KOPT-K1 (cell line): ENCODE measurements around the gene GABRB1.

Experiments used
- H3K27ac ChIP-seq: fragments of 200-600 bp; sonication (generic); 2 replicates; pipeline ENCODE4 v1.5.1; 2016; ENCODE audit warnings: antibody characterized with exemption, mild to moderate bottlenecking, low read depth, low read length; ENCODE audit not compliant: poor library complexity, severe bottlenecking
- H3K36me3 ChIP-seq: fragments of 200-600 bp; sonication (generic); 2 replicates; pipeline ENCODE4 v1.5.1; 2017; ENCODE audit warnings: antibody characterized with exemption, mild to moderate bottlenecking, low read length, moderate library complexity; ENCODE audit not compliant: insufficient read depth
- H3K9me3 ChIP-seq: fragments of 200-600 bp; sonication (generic); 2 replicates; pipeline ENCODE4 v1.5.1; 2017; ENCODE audit warnings: antibody characterized with exemption, low read length, mild to moderate bottlenecking; ENCODE audit not compliant: insufficient read depth, poor library complexity, severe bottlenecking

GABRB1 gene

GRCh38 chr4:47120783-47121182 lies 89.4 kb downstream of the GABRB1 start:
- Histone ChIP-seq H3K9me3 (no peaks in the 10 kb centered on the region), H3K36me3 (no peaks in the 10 kb centered on the region), H3K27ac (no peak overlapping the region)

- H3K36me3 ChIP-seq, result no peaks in the 10 kb centered on the region
- H3K9me3 ChIP-seq, result no peaks in the 10 kb centered on the region
- no peak overlapping the region for H3K27ac ChIP-seq
Measured at GRCh38 chr4:47122592-47123291, 91.4 kb downstream of the GABRB1 start.

GRCh38 chr4:47128991-47129390 lies 97.6 kb downstream of the GABRB1 start:
- no peaks in the 10 kb centered on the region for H3K36me3 ChIP-seq
- H3K9me3 ChIP-seq, result no peaks in the 10 kb centered on the region

GRCh38 chr4:47135210-47135609 lies 103.8 kb downstream of the GABRB1 start:
- Histone ChIP-seq H3K36me3 (no peaks in the 10 kb centered on the region), H3K27ac (no peak overlapping the region), H3K9me3 (no peaks in the 10 kb centered on the region)

More at GRCh38 chr4:47128991-47129390, 97.6 kb downstream of the GABRB1 start:
- no peak overlapping the region for H3K27ac ChIP-seq

GRCh38 chr4:47143261-47143660 lies 111.9 kb downstream of the GABRB1 start:
- no peaks in the 10 kb centered on the region for H3K9me3 ChIP-seq
- no peaks in the 10 kb centered on the region for H3K36me3 ChIP-seq
- no peak overlapping the region for H3K27ac ChIP-seq

GRCh38 chr4:47145630-47146029 lies 114.3 kb downstream of the GABRB1 start:
- Histone ChIP-seq H3K27ac (no peak overlapping the region), H3K9me3 (no peaks in the 10 kb centered on the region), H3K36me3 (no peaks in the 10 kb centered on the region)

- no peaks in the 10 kb centered on the region for H3K36me3 ChIP-seq
- H3K9me3 ChIP-seq, result no peaks in the 10 kb centered on the region
- H3K27ac ChIP-seq, result no peak overlapping the region
Measured at GRCh38 chr4:47154816-47155370, 123.5 kb downstream of the GABRB1 start.

GRCh38 chr4:47155919-47156318 lies 124.6 kb downstream of the GABRB1 start:
- no peaks in the 10 kb centered on the region for H3K36me3 ChIP-seq
- H3K27ac ChIP-seq, result no peak overlapping the region
- no peaks in the 10 kb centered on the region for H3K9me3 ChIP-seq

GRCh38 chr4:47160095-47160494 lies 128.7 kb downstream of the GABRB1 start:
- Histone ChIP-seq H3K27ac (no peak overlapping the region), H3K9me3 (no peaks in the 10 kb centered on the region), H3K36me3 (no peaks in the 10 kb centered on the region)

GRCh38 chr4:47167081-47168035 lies 136.0 kb downstream of the GABRB1 start:
- H3K9me3 ChIP-seq, result no peaks in the 10 kb centered on the region
- H3K36me3 ChIP-seq, result no peaks in the 10 kb centered on the region
- H3K27ac ChIP-seq, result no peak overlapping the region

GRCh38 chr4:47184083-47184482 lies 152.7 kb downstream of the GABRB1 start:
- H3K27ac ChIP-seq, result no peak overlapping the region
- H3K36me3 ChIP-seq, result no peaks in the 10 kb centered on the region
- no peaks in the 10 kb centered on the region for H3K9me3 ChIP-seq

- Histone ChIP-seq H3K27ac (no peak overlapping the region), H3K36me3 (no peaks in the 10 kb centered on the region)
Measured at GRCh38 chr4:47185761-47186160, 154.4 kb downstream of the GABRB1 start.

GRCh38 chr4:47187608-47188007 lies 156.2 kb downstream of the GABRB1 start:
- Histone ChIP-seq H3K9me3 (no peaks in the 10 kb centered on the region), H3K36me3 (no peaks in the 10 kb centered on the region), H3K27ac (no peak overlapping the region)

More at GRCh38 chr4:47185761-47186160, 154.4 kb downstream of the GABRB1 start:
- H3K9me3 ChIP-seq, result no peaks in the 10 kb centered on the region

GRCh38 chr4:47193179-47193578 lies 161.8 kb downstream of the GABRB1 start:
- Histone ChIP-seq H3K36me3 (no peaks in the 10 kb centered on the region), H3K27ac (no peak overlapping the region), H3K9me3 (no peaks in the 10 kb centered on the region)

- Histone ChIP-seq H3K27ac (no peak overlapping the region), H3K36me3 (no peaks in the 10 kb centered on the region), H3K9me3 (no peaks in the 10 kb centered on the region)
Measured at GRCh38 chr4:47194036-47194737, 162.8 kb downstream of the GABRB1 start.
